HG03558 (cell line): ENCODE measurements around the gene RHNO1.

ENCODE experiments used
- ATAC-seq: cut with Tn5 transposase; IDR thresholded peaks from one replicate; pipeline ENCODE4 v1.9.1; 2021; ENCODE audit warnings: moderate number of reproducible peaks; ENCODE audit not compliant: unreplicated experiment; ENCODE audit errors: extremely low read depth

The RHNO1 gene

GRCh38 chr12:2877047-2877952, at the start of gene RHNO1, which contains the start of gene FOXM1:
TSS of gene RHNO1 (plus strand) at chr12:2877223. CDS start at chr12:2885367, 8,144 bp downstream.
TSS of gene FOXM1 (minus strand) at chr12:2877174. CDS start at chr12:2874478, 2,696 bp downstream.
- ATAC-seq, result peak; percentile 66

GRCh38 chr12:2829275-2829674, 47.7 kb upstream of the RHNO1 start:
- ATAC-seq, result no peak

DNA sequence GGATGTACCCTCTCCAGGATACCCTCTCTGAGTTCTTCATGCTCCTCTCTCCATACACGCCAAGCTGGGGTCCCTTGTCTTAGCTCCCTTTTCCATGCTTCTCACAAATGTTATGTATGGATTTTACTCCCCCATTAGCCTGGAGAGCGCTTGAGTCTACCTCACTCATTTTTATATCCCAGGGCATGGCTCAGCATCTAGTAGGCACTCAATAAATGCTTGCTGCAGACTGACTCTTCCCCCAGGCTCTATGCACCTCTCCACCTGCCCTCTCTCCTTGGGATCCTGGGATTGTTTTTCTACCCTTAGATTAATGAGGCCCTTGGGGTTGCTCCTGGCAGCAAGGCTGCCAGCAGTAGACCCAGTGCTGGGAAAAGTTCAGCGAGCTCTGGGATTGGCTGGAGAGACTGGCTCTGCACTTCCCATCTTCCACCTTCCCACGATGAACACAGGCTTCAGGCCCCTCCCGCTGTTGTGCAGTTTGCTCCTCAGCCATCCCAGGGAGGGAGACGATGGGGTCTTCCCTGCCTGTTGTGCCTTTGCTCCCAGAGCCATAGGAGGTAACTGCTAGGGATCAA, 44.4 kb upstream of the RHNO1 start:
- ATAC-seq, result no peak

- no peak for ATAC-seq
Observed at GRCh38 chr12:2833327-2833726, 43.7 kb upstream of the RHNO1 start.

DNA sequence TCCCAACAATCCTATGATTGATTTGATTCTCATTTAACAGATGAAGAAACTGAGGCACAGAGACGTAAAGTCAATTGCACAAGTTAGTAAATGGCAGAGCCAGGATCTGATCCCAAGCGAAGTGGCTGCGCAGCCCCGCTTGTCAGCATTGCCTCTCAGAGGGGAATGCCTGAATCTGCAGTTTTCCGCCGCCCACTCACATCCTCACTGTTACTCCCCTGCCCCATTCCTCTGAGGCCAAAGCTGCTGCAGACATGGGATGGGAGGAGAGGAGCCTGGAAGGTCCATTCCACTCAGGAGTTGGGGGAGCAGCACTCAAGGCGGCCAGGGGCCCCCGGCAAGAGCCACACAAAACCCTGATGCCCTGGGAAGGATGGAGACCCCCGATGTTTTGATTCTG, 43.2 kb upstream of the RHNO1 start:
- ATAC-seq, result no peak

DNA sequence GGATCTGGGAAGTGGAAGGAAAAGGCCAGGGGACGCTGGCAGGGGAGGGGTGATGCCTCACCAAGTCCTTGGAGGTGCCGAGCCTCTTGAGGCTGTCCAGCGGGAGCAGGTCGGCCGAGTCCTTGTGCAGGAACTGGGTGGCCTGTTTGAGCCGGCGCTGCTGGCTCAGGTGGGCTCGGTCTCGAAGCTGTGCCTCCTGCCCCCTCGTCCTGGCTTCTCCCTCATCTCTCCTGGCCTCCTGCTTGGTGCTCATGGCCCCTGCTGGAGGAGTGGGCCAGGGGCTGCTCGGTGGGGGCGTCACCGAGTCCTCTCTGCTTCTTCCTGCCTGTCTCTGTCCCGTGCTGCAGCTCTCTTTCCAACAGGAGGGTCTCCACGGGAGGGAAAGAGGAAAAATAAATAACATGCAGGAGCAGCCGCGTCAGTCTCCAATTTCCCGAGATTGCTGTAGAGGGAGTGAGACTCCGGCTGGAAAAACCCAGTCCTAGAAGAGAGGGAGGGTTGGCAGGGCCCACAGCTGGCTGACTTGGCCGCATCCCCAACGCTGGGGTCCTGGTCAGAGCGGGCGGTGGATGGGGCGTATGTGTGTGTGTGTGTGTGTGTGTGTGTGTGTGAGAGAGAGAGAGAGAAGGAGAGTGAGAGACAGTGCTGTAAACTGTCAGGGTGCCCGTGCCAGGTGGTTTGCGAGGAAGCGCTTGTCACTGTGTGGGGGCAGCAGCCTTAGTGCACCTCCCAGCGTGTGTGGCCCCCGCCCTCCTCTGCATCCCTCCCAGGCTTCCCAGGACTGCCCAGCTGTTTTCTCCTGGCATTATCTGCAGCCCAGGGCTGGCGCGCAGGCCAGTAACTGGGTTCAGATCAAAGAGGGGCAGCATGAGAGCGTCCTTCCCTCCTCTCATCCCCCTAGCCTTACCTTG, 42.2 kb upstream of the RHNO1 start, which contains the start of gene NRIP2:
NRIP2 (minus strand) TSS at position 455 of the 911 bp plus-strand sequence; CDS start at position 403, 52 bp downstream.
- no peak for ATAC-seq

GRCh38 chr12:2835691-2836403, 41.2 kb upstream of the RHNO1 start:
- ATAC-seq, result no peak

GRCh38 chr12:2836574-2836973, 40.4 kb upstream of the RHNO1 start:
- ATAC-seq, result no peak

DNA sequence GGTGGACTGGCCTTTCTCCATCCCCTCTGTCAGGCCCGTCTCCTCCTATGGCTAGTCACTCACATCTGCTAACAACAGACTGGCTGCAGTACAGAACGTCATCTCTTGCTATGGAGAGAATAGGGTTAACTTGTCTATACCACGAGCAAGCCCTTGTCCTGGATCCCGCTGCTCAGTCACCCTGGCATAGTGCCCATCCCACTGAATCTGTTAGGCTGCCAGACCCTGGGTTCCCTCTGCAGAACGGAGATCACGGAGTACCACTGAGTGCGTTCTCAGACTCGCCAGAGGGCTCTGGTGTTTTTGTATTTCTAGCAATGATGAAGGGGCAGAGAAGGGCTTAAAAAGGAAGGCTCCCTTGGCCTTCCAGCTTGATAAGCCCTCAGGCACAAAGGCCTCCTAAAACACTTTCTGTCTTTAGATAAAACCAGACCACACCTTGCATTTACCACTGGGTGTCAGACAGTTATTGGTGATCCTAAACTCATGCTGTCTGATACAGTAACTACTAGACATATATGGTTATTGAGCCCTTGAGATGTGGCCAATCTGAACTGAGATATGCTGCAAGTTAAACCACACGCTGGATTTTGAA, 35.9 kb upstream of the RHNO1 start:
- no peak for ATAC-seq

- ATAC-seq, result no peak
Observed at GRCh38 chr12:2842948-2843347, 34.1 kb upstream of the RHNO1 start.

DNA sequence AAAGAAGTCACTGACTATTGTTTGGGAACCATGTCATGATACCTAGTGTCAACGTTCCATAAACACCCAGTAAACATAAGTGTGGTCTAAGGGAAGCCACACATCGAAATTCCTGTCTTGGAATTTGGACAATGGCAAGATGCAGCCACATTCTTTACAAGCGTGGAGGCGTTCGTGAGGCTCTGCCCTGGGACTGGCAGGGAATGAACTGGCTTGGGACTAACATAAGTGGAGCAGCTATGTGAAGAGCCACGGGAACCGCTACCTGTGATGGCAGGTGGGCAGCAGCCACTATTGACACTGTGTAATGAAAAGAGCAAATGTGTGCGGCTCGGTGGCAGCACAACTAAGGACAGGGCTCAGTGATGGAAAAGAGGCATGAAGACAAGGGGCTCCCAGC, 32.2 kb upstream of the RHNO1 start:
- ATAC-seq, result no peak

DNA sequence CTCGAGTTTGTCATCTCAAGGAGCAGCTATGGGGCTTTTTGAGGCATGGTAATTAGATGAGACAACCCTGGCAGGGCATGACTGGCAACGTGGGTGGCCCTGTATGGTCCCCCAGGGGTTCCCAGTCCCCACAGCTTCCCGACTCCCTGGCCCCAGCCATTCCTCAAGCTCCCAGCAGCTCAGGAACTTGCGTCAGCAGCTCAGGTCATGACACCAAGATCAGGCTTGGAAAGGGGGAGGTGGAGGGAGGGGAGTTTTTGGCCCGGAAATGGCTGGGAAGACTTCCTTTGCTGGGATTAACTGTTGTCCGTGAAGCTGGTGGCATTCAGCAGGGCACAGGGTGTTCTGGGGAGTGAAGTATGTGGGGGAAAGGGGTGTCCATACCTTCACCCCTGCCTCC, 31.7 kb upstream of the RHNO1 start:
- no peak for ATAC-seq

- no peak for ATAC-seq
Observed at GRCh38 chr12:2851931-2852330, 25.1 kb upstream of the RHNO1 start.

DNA sequence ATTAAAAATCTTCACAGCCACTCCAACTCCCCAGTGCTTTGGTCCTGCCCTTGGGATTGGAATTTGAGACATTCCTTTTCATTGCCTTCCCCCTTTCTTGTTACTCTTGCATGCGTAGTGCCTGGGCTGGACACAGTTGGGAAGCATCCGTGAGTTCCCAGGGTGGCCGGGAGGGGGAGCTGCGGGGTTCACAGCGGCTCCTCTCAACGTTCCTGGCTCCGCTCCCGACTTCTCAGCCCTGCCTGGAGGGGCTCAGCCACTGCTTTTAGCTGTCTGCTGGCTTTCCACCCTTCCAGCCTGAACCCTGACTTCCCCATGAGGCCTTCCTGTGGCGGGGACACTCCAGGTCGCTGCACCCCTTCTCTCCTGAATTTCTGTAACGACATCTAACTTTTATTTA, 23.4 kb upstream of the RHNO1 start:
- no peak for ATAC-seq

- ATAC-seq, result no peak
Observed at GRCh38 chr12:2854669-2855453, 22.2 kb upstream of the RHNO1 start.

DNA sequence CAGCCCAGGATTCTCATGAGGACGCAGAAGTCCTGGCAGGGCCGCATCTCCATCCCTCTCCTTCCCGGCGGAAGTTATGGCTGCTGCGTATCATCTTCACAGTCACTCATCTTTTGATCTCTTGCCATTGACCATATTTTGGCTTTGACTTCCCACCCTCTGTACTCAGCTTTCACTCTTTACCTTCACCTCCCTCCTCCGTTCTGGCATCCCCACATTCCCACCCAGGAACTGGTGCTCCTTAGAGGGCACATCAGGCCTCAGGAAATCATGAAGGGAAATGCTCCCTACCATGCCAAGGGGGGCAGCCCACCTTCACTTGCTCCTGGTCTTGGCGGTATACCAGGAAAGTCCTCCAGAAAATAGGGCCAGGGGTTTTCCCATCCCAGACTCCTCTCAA, 21.5 kb upstream of the RHNO1 start:
- no peak for ATAC-seq

DNA sequence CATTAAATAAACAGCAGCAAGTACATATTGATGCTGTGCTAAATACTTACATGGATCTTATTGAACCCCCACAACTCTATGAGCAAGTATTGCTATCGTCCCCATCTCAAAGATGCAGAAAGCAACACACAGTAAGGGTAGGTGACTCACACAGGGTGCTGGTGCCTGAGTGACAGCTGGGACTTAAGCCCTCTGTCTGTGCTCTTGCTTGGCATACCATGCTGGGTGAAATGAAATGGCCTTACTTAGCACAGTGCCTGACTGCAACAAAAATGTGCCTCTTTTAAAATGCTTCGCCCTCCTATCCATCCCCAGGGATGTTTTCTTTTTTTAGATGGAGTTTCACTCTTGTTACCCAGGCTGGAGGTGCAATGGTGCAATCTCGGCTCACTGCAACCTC, 21.0 kb upstream of the RHNO1 start:
- ATAC-seq, result no peak

DNA sequence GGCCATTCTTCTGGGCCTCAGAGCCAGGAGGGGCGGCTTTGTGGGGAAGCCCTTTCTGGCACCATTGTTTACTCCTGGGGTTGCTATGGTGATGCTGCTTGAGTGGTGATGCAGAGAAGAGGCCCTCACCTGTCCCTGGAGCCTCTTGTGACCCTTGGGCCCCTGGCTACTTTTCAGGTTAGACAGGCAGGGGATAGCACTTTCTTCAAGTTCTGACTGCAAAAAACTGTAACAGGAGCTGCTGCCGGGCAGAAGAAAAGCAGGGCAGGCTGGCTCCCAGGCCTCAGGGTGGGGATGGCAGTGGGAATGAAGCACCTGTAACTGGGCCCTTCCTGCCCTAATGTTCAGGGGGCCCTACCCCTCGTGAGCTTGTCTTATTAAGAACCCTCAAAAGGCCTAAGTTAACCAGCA, 20.0 kb upstream of the RHNO1 start, which contains the start of gene TEX52:
TEX52 (minus strand) TSS at position 19 of the 411 bp plus-strand sequence; CDS start at position 6, 13 bp downstream.
- no peak for ATAC-seq

DNA sequence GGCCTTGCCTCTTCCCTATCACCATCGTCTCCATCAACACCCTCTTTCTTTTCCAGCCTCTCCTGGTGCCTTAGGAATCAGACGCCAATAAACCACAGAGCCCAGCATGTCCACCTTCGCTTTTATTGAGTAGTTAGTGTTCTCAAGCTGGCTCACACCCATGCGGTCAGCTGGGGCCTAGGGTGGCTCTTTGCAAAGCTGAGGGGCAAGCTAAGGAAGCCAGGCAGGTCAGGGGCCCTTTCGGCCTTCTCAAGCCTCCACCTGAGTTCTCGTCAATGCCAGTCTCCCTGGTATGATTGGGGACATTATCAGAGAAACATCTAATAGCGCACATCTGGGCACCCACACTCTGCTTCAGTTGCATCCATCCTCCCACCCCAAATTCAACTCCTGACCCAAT, 19.4 kb upstream of the RHNO1 start:
- no peak for ATAC-seq
